GM12801 (cell line): ENCODE results near the gene NEU4.

ENCODE experiments used
- TF ChIP-seq, protein P1 (sequence below): IDR thresholded peaks from one replicate; pipeline ENCODE4 v1.5.1; 2011; ENCODE audit warnings: control low read depth; ENCODE audit not compliant: insufficient read length; ENCODE audit errors: extremely low read depth

The NEU4 gene

DNA sequence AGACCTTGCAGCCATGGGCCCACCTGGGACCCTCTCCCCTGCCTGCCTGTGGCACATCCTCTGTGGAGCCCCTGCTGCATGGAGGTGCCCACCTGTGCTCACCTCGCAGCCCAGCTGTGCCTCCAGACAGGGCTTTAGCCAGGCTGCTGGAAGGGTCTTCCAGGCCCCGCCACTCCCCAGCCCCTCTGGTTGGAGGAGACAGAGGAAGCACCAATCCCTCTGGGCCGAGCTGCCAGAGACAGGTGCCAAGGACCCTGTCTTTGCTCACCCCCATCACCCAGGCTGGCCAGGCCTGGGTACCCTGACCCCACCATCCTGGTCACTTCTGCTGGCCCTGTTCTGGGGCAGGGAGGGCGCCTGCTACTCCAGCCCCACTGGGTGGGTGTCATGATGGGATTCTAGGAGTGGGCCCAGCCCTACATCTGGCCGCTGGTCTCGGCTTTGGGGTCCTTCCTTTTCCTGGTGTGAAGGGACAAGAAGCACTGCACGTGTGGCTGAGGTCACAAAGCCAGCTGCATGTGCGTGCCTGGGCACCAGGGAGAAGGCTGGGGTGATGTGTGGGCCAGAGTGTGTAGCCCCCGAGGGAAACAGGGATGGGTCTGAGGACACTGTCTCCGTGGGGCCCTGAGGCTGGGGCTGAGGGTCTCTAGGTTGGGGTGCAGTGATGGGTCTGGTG is 9.3 kb upstream of the NEU4 start:
- TF ChIP-seq, protein P1, sequence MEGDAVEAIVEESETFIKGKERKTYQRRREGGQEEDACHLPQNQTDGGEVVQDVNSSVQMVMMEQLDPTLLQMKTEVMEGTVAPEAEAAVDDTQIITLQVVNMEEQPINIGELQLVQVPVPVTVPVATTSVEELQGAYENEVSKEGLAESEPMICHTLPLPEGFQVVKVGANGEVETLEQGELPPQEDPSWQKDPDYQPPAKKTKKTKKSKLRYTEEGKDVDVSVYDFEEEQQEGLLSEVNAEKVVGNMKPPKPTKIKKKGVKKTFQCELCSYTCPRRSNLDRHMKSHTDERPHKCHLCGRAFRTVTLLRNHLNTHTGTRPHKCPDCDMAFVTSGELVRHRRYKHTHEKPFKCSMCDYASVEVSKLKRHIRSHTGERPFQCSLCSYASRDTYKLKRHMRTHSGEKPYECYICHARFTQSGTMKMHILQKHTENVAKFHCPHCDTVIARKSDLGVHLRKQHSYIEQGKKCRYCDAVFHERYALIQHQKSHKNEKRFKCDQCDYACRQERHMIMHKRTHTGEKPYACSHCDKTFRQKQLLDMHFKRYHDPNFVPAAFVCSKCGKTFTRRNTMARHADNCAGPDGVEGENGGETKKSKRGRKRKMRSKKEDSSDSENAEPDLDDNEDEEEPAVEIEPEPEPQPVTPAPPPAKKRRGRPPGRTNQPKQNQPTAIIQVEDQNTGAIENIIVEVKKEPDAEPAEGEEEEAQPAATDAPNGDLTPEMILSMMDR, result no peak

- TF ChIP-seq, protein P1, result no peak
Measured at GRCh38 chr2:241801611-241802420, 7.2 kb upstream of the NEU4 start.

DNA sequence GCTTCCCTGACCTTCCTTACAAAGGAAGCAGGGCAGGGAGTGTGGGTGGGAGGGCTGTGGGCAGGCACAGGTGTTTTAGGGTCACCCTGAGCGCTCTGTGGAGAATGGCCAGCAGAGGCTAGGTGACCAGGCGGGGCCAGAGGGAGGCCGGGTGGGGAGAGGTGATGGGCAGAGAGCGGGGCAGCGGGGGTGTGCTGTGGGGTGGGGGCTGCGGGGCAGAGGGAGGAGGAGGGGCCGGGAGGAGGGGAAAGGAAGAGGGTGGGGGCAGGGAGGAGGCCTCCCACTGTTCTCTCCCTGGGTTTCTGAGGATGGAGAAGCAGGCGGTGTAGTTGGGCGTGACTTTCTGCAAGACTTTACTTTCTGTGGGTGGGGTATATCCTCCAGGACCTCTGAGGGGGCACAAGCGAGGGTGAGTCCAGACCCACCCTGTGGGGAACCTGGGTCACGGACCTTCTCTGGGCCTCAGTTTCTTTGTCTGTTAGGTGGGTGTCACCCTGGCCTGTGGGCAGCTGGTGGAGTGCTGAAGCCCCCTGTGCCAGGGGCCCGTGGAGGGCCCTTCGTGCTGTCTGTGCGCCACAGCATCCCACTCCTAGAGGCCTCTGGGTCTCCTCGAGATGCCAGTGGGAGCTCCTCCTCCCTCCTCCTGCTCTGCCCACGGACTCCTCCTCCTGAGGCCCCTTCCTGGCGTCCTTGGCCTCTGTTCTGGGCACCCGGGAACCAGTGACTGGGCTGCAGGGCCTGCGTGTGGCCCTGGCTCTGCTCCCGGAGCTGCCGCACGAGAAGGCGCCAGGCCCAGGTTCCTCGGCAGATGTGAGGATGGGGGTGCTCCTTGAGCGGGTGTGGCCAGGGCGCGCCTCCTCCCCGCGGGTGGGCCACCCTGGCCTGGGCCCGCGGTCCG is 6.3 kb upstream of the NEU4 start:
- TF ChIP-seq, protein P1, result no peak

DNA sequence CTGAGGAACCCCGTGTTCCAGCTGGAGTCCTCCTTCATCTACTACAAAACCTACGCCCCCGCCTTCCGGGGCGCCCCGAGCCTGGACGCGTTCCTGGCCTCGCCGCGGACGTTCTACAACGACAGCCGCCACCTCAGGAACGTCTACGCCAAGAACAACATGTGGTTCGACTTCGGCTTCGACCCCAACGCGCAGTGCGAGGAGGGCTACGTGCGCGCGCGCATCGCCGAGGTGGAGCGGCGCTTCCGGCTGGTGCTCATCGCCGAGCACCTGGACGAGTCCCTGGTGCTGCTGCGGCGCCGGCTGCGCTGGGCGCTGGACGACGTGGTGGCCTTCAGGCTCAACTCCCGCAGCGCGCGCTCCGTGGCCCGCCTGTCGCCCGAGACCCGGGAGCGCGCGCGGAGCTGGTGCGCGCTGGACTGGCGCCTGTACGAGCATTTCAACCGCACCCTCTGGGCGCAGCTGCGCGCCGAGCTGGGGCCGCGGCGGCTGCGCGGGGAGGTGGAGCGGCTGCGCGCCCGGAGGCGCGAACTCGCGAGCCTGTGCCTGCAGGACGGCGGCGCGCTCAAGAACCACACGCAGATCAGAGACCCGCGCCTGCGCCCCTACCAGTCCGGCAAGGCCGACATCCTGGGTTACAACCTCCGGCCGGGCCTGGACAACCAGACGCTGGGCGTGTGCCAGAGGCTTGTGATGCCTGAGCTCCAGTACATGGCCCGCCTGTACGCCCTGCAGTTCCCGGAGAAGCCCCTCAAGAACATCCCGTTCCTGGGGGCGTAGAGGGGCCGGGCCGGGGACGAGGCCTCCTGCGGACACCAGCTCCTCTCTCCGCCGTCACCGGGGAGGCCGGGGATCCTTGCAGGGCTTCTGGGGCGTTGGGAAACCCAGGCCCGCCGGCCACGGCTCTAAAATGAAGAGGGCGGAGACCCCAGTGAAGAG is 5.3 kb upstream of the NEU4 start:
- TF ChIP-seq, protein P1, result no peak

DNA sequence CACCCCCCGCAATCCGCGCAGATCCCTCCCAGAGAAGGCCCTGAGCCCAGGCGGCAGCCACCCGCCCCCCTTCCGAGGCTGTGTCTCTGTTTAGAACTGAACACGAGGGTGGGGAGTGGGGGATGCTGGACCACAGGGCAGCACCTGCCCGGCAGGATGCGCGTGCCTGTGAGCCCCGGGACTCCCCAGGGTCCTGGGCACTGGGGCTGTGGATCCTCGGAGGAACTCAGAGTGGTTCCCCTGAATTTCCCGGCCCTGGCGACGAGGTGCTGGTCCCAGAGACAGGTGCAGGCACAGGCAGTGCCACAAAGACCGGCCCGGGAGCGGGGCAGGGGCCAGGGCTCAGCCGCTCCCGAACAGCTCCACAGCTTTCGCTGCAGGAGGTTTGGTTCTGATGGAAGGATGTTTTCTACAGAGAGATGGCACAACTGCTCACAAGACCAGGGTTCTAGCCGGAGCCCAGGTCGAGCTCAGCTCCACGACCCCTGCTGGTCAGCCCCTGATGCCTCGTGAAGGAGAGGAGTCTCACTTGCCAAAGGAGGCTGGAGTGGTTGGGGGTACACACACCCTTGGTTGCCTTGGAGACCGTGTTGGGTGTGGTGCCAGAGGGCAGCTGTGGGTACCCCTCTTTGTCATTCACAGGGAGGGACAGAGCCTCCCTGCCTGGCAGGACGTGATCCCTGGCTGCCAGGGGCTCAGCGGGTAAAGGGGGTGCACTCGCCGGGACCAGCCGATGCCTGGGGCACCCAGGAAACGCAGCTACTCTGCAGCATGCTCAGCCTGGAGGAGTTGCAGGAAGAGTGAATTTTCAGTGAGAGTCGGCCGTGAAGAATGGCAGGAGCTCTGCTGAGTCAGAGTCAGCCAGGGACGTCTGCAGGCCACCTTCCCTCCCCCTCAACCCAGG is 4.4 kb upstream of the NEU4 start:
- TF ChIP-seq, protein P1, result no peak

DNA sequence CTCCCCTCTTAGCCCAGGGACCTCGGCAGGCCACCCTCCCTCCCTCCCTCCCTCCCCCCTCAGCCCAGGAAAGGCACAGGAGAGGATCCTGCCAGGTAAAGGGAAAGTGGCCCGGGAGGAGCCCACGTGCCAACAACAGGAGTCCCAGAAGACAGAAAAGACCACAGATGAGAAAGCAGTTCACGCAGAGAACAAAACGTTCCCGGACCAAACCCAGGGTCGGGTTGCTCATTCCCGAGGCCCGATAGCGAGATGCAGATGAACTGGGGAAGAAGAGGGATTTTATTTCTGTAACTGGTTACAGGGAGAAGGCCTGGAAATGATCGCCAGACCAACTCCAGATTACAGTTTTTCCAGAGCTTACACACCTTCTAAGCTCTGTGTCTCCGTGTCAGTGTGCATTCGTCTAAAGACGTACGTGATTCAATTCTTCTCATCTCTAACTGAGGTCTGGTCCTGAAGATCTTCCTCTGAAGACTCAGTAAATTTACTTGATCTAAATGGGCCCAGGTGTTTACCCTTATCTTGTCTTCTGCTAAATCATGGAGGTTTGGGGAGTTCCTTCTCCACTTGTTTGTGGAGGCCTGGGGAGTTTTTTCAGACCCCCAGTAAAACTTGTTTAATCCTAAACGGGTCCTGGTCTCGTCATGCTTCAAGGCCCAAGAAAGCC is 807 bp upstream of the NEU4 start:
- TF ChIP-seq, protein P1, result no peak
